ENCODE measurements around the gene VPS13C.

GRCh38 chr15:61835029-61835428 lies 225.2 kb downstream of the VPS13C start:
- TF ChIP-seq EZH2 (IDR thresholded peaks at IDR 0.05) (no peak), POLR2AphosphoS5 (IDR thresholded peaks at IDR 0.05; ENCODE audit: borderline replicate concordance, low read depth, low read length) (no peak)
